Measurements from ENCODE around the gene CCDC169. TPM values are rescaled to one million over a fixed set of nuclear protein-coding genes. Genes with fewer than 3 reads are reported as not detected.

CCDC169 gene
- total RNA-seq, 2 experiments from 2014 or later, result not detected

DNA sequence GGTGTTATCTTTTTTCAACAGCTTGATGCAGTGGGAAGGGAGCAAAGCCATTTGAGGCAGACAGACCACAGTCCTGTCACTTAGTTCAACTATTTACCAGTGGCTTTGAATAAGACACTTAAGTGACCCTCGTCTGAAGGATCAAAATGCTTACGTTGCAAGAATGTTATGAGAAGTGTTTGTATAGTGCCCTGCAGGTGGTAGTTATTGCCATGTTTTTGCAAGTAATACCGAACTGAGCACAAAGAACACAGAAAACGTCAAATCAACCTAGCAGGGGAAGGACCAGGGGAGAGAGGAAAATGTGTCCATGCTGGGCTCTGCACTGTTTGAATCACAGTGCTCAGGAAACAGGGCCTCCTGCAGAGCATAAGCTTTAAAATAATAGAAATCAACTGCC is 86.0 kb downstream of the CCDC169 start:
- no peak for ATAC-seq (ENCODE audit: poor library complexity)
- Mint-ChIP-seq H3K4me3 (no peak overlapping the region), H3K27me3 (peaks cover 17% of the 10 kb centered on the region), H3K9me3 (no peaks in the 10 kb centered on the region), H3K4me1 (ENCODE audit: low read depth) (no peaks in the 10 kb centered on the region), H3K27ac (no peak overlapping the region), H3K36me3 (ENCODE audit: low read depth) (no peaks in the 10 kb centered on the region)
- DNase-seq, result no peak
- no peaks in the 10 kb centered on the region for H3K4me1 ChIP-seq (ENCODE audit: insufficient read depth, low read length)
- H3K27ac ChIP-seq (ENCODE audit: low read depth in 1 of 2, low read length in 2 of 2), result no peak overlapping the region
- ChIA-PET POLR2A (no interaction called here), CTCF (no interaction called here)
- no peak overlapping the region for H3K4me3 ChIP-seq (ENCODE audit: low read length)
- TF ChIP-seq, protein P1, sequence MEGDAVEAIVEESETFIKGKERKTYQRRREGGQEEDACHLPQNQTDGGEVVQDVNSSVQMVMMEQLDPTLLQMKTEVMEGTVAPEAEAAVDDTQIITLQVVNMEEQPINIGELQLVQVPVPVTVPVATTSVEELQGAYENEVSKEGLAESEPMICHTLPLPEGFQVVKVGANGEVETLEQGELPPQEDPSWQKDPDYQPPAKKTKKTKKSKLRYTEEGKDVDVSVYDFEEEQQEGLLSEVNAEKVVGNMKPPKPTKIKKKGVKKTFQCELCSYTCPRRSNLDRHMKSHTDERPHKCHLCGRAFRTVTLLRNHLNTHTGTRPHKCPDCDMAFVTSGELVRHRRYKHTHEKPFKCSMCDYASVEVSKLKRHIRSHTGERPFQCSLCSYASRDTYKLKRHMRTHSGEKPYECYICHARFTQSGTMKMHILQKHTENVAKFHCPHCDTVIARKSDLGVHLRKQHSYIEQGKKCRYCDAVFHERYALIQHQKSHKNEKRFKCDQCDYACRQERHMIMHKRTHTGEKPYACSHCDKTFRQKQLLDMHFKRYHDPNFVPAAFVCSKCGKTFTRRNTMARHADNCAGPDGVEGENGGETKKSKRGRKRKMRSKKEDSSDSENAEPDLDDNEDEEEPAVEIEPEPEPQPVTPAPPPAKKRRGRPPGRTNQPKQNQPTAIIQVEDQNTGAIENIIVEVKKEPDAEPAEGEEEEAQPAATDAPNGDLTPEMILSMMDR (IDR thresholded peaks at IDR 0.05), result no peak
- peaks cover 0 to 6% of the 10 kb centered on the region in 2 experiments for H3K27me3 ChIP-seq (ENCODE audit: control insufficient read depth in 1 of 2, insufficient read depth in 2 of 2, low read length in 2 of 2)
- no peaks in the 10 kb centered on the region for H3K36me3 ChIP-seq (ENCODE audit: insufficient read depth, low read length)
- peaks cover 0 to 23% of the 10 kb centered on the region in 2 experiments for H3K9me3 ChIP-seq (ENCODE audit: control insufficient read depth in 1 of 2, insufficient read depth in 1 of 2, low read length in 2 of 2)
- intact Hi-C loops (cut with DNase I, micrococcal nuclease), result no loop called here

DNA sequence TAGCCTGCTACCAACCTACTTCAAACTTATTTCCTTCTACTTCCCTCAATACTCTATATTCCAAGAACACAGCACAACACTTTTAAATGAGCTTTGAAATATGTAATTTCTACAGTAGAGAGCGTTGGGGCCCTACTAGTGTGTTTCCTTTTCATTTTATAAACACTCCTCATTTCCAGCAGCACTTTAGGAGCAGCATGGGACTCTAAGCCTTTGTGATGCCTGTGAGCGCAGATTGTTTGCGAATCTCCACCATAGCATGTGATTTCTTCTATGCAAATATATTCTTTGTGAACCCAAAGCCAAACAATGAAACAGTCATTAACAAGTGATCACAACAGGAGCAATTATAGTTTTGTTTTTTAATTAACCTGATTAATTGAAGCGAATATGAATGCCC is 86.9 kb downstream of the CCDC169 start:
- POLR2A ChIA-PET, result no interaction called here
- H3K36me3 ChIP-seq (ENCODE audit: insufficient read depth, low read length), result no peaks in the 10 kb centered on the region
- H3K4me1 ChIP-seq (ENCODE audit: insufficient read depth, low read length), result no peaks in the 10 kb centered on the region
- peaks cover 0 to 23% of the 10 kb centered on the region in 2 experiments for H3K9me3 ChIP-seq (ENCODE audit: control insufficient read depth in 1 of 2, insufficient read depth in 1 of 2, low read length in 2 of 2)
- H3K27me3 Mint-ChIP-seq, result peaks cover 17% of the 10 kb centered on the region
- no peak overlapping the region for H3K4me3 Mint-ChIP-seq
- no peak overlapping the region for H3K4me3 ChIP-seq (ENCODE audit: low read length)
- H3K27ac ChIP-seq (ENCODE audit: low read depth in 1 of 2, low read length in 2 of 2), result no peak overlapping the region
- H3K27me3 ChIP-seq (ENCODE audit: control insufficient read depth in 1 of 2, insufficient read depth in 2 of 2, low read length in 2 of 2), result peaks cover 0 to 6% of the 10 kb centered on the region in 2 experiments
- TF ChIP-seq, protein P1 (IDR thresholded peaks at IDR 0.05), result no peak
- H3K36me3 Mint-ChIP-seq (ENCODE audit: low read depth), result no peaks in the 10 kb centered on the region
- H3K27ac Mint-ChIP-seq, result no peak overlapping the region
- no peaks in the 10 kb centered on the region for H3K4me1 Mint-ChIP-seq (ENCODE audit: low read depth)
- no peak for ATAC-seq (ENCODE audit: poor library complexity)
- CTCF ChIA-PET, result no interaction called here
- intact Hi-C loops (cut with DNase I, micrococcal nuclease), result no loop called here
- no peaks in the 10 kb centered on the region for H3K9me3 Mint-ChIP-seq
- DNase-seq, result no peak

DNA sequence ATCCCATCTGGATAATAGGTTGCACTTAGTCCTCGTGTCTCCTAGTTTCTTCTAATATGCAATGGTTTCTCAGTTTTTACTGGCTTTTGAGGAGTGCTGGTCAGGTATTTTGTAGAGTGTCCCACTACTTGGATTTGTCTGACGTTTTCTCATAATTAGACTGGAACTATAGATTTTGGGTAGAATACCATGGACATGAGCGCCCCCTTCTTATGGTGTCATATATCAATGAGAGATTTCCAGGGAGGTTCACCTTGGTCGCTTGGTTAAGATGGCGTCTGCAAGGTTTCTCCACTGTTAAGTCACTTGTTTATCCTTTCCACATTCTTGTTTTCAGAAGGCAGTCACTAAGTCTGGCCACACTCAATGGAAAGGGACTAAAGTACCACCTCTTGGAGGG is 89.9 kb downstream of the CCDC169 start:
- ATAC-seq (ENCODE audit: poor library complexity), result no peak
- H3K27ac Mint-ChIP-seq, result no peak overlapping the region
- intact Hi-C loops (cut with DNase I, micrococcal nuclease), result no loop called here
- Histone ChIP-seq H3K27ac (ENCODE audit: low read depth in 1 of 2, low read length in 2 of 2) (no peak overlapping the region), H3K4me1 (ENCODE audit: insufficient read depth, low read length) (no peaks in the 10 kb centered on the region), H3K27me3 (ENCODE audit: control insufficient read depth in 1 of 2, insufficient read depth in 2 of 2, low read length in 2 of 2) (peaks cover 0 to 6% of the 10 kb centered on the region in 2 experiments), H3K4me3 (ENCODE audit: low read length) (no peak overlapping the region), H3K9me3 (ENCODE audit: control insufficient read depth in 1 of 2, insufficient read depth in 1 of 2, low read length in 2 of 2) (no peaks in the 10 kb centered on the region), H3K36me3 (ENCODE audit: insufficient read depth, low read length) (no peaks in the 10 kb centered on the region)
- no peak overlapping the region for H3K4me3 Mint-ChIP-seq
- H3K4me1 Mint-ChIP-seq (ENCODE audit: low read depth), result no peaks in the 10 kb centered on the region
- ChIA-PET POLR2A (no interaction called here), CTCF (no interaction called here)
- H3K36me3 Mint-ChIP-seq (ENCODE audit: low read depth), result no peaks in the 10 kb centered on the region
- DNase-seq, result no peak
- TF ChIP-seq, protein P1 (IDR thresholded peaks at IDR 0.05), result no peak
- peaks cover 17% of the 10 kb centered on the region for H3K27me3 Mint-ChIP-seq
- H3K9me3 Mint-ChIP-seq, result no peaks in the 10 kb centered on the region
